NCI-H460 (cell line): ENCODE results near the gene RHBDD3. TPM values are rescaled to one million over a fixed set of nuclear protein-coding genes. Genes with fewer than 3 reads are reported as not detected.
A peak's percentile ranks its signal among the peaks of the same experiment; 100 is the strongest.
"Not testable (repeated sequence)": the region's sequence is repeated elsewhere in the genome, so short reads cannot be mapped to it uniquely, and the experiment has no call there.

Experiments
- DNase-seq: peaks from one replicate; pipeline ENCODE4 v3.0.0-alpha.2; 2016; ENCODE audit warnings: low read depth; ENCODE audit errors: extremely low read depth
- total RNA-seq: library from RNA; depleted of rRNA; stranded (reverse); fragments of >200 nt; shearing (Covaris generic); gene quantifications from 2 replicates; pipeline ENCODE4 v1.2.3, GENCODE V29; 2014

RHBDD3 gene
- total RNA-seq, 1 experiment from 2014 or later, result 21.6 TPM

- DNase-seq, result no peak
Measured at GRCh38 chr22:29253561-29254285, 14.1 kb downstream of the RHBDD3 start.

DNA sequence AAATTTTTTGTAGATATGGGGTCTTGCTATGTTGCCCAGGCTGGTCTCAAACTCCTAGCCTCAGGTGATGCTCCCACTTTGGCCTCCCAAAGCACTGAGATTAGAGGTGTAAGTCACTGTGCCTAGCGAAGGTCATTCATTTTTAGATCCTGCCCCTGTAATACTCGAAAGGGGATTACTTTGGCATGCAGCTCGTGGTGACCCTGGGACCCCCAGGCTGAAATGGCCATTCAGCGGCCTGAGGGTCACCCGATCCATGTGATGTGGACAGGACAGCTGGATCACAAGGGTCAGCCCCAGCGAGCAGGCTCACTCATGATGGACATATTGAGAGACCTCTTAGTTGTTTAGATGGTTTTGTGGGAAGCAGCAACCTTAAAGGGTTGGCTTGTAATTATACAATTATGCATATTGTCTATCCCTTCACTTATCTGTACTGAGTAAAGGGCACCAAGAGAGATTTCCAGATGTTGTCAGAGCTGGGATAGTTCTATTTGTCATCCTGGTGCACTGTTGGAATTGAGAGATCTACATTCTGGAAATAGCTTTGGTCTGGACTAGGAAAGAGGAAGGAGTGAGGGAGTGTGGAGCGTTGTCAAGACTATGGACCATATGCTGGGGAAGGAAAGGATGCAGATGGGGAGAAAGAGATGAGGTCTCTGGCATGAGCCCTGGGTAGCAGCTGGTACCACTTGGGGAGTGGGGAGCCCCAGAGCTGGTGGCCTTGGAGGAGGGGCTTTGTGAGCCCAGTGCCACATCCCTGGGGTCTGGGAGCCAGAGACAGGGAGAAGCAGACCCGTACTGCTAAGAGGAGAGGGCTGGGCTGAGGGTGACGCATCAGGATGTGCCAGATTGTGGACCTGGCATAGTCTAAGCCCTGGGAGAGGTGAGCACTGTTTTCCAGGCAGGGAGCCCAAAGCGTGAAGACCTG, 15.5 kb downstream of the RHBDD3 start:
- no peak for DNase-seq

GRCh38 chr22:29251265-29251664, 16.5 kb downstream of the RHBDD3 start:
- no peak for DNase-seq

GRCh38 chr22:29247891-29248290, 19.9 kb downstream of the RHBDD3 start:
- not testable (repeated sequence) for DNase-seq

DNA sequence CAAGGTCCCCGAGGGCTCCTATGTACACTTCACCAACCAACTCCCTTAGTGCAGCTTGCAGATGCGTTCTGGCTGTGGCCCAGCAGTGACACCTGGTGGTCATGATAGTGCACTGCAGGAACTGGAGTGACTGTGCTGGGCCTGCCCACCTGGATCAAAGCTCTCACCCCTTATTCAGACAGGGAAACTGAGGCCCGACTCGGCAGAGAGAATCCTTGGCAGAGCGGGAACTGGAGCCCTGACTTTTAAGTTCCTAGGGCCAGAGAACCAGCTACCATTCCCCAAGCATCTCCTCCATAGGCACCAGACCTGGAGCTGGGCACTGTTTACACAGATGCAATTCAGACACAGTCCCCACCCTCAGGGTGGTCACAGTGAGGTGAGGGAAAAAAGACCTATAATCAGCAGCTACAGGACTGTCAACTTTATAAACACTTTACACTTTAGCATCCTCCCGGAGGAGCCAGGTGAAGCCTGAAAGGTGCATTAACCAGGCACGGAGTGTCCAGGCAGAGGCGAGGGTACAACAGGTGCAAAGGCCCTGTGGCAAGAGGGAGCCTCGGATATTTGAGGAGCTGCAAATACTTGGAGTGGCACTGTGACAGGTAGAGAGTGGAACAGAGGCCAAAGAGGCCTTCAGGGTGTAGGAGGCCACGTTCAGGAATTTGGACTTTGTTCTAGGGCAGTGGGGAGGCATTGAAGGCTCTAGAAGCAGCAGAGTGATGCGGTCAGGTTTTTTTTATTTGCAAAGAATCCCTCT, 22.0 kb downstream of the RHBDD3 start:
- DNase-seq, result peak; percentile 47

DNA sequence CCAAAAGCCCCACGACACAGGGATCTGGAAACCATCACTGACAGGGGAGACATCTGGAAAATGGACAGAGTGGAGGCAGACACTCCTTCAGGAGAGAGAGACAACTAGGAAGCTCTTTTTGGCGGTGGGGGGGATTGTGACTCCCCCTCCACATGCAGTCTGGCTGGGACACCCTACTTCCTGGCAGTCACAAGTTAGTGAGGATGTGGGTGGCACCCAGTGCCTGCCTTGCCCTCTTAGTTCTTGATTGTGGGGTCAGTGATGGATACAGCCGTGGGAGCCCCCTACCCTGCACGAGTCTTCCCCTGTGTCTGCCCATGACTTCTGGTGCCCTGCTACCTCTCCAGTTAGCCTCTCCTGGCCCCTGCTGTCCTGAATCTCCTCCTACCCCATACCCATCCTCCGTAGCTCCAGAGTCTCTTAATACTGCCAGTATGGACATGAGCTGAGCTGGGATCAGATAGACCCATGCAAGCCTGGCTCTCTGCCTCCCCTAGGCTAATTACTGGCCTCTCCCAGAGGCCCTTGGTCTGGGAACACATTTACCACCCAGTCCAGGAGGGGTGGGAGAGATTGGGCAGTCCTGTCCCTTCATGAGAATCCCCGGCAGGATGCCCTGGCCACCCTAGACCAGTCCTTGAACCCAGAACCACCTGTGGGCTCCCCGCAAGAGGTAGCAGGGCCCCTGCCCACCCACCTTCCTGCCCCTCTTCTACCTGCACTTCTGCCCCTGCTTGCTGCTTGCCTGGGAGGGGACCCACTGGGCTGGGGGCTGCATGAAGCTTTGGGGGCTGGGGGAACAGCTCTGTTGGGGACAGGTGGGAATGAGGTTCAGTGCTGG, 22.8 kb downstream of the RHBDD3 start:
- DNase-seq, result no peak

GRCh38 chr22:29243874-29244446, 23.8 kb downstream of the RHBDD3 start:
- DNase-seq, result no peak

- DNase-seq, result not testable (repeated sequence)
Measured at GRCh38 chr22:29240481-29240880, 27.3 kb downstream of the RHBDD3 start.

DNA sequence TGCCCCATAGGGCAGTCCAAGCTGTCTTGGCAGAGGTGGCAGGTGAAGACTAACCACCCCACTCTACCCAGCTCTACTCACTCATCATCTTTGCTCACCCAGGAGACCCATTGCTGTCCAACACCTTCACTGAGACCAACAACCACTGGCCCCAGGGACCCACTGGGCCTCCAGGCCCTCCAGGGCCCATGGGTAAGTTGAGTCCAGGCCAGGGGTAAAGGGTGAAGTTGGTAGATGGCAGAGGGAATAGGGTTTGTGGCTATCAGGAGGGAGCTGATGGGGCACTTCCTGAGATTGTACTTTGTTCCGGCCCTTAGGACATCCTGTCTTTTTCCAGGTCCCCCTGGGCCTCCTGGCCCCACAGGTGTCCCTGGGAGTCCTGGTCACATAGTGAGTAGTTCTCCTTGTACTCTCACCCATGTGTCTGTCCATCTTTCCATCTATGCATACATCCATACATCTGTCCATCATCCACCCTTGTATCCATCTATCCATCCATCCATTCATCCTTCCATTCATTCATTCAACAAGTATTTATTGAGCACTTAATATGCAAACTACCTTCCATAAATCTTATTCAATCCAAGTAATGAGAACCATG, 34.4 kb downstream of the RHBDD3 start:
- DNase-seq, result no peak

DNA sequence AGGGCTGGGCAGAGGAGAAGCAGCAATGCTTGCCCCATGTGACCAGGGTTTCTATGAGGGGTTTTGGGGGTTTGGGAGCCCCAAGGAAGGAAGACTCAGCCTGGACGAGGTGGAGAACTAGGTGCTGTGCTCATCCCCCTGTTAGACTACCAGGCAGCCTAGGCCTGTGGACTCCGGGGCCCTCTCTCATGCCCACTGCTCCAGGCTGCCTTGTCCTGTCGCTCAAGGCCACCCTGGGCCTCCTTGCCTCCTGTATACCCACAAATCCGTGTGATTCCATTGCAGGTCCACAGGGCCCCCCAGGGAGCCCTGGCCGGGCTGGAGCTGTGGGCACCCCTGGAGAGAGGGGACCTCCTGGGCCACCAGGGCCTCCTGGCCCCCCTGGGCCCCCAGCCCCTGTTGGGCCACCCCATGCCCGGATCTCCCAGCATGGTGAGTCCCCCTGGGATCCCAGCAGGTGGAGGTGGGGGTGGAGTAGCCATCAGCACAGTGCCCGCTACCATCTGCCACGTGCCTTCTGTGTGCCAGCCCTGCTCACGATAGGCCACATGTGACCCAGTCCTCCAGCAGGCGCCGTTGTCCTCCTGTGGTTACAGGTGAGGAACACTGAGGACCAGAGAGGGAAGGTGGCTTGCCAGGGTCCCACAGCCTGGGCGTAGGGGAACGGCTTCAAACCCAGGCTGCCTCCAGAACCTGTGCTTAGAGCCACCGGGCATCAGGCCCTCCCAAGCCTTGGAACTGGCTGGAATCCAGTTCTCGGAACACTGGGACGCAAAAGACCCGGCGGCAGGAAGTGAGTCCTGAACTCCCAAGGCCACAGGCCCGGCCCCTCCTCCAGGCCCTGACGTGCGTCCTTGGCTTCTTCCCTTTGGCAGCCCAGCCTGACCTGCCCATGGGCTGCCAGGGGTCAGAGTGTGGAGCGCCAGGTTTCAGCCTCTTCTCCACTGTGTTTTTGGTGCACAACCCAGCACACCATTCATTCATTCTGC, 35.5 kb downstream of the RHBDD3 start:
- no peak for DNase-seq

DNA sequence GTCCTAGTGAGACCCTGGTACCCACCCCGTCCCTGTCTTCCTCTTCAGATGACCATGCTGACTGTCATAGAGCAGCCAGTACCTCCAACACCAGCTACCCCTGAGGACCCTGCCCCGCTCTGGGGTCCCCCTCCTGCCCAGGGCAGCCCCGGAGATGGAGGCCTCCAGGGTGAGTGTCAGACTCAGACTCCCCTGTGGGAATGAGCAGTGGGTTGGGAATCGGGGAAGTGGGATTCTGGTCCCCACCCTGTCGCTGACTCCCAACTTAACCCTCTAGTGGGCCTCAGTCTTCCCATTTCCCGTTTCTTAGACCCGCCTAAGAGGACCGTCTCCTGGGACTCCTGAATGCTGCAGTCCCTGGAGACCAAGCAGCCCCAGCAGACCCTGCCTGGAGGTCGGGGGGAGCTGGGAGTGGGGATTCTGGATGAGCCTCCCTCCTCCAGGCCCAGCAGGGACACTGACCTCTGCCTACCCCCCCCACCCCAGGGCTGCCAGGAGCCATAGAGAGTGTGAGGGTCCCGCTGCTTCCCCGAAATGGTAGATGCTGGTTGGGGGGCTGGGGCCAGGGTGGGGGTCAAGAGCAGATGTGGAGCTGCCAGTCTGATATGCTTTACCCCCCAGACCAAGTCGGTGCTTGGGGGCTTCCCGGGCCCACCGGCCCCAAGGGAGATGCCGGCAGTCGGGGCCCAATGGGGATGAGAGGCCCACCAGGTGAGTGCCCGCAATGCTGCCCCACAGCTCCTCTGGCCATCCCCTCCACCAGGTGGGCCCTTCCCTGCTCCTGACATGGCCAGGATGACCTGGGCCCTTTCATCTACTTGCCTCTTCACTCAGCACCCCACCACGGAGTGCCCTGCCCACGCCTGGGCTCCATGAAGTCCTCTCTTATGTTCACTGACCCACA, 36.6 kb downstream of the RHBDD3 start:
- DNase-seq, result no peak

DNA sequence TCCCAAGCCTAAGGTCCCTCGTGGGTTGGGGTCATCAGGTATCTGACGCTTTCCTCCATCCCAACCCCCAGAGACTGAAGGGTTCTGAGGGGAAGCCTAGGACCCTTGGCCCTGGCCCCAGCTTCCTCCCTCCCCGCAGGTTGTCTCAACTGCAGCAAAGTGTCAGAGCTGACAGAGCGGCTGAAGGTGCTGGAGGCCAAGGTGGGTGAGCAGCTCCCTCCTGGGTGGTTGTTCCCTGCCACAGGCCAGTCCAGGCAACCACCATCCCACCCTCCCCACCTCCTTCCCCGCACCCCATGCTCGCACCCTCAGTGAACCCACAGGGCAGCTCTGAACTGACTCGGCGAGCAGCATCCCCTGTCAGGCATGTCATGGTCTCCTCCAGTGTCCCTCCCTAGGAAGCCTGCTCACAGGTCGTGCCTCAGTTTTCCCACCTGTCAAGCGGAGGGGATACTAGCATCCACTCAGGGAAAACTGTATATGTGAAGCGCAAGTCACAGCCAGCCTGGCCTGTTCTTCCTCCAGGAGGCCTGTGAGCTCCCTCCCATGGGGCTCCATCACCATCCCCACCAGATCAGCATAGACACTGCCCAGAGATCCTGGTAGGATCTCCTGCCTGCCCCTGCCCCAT, 41.3 kb downstream of the RHBDD3 start:
- no peak for DNase-seq

- no peak for DNase-seq
Measured at GRCh38 chr22:29225422-29226090, 42.2 kb downstream of the RHBDD3 start.

DNA sequence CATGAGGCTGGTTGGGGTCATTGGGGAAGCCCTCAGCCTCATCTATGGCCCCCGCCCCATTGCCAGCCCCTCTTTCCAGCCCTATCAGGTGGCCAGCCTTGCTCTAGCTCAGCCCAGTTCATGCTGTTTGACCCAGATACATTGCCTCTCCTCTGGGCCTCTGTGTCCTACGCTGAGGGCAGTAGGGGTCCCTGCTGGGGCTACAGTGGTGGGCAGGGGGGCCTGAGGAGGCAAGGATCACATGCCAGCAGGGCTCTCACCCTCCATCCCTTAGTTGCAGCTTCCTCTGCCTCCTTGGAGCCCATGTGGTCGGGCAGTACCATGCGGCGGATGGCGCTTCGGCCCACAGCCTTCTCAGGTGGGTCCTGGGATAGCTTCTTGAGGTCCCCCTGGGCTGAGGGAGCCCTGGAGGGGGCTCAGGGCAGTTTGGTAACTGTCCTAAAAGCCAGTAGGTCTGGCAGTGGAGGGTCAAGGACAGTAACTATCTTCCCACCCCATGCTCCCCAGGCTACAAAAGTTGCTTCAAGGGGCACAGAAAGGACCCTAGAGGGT, 42.8 kb downstream of the RHBDD3 start:
- DNase-seq, result no peak

- DNase-seq, result no peak
Measured at GRCh38 chr22:29224121-29224858, 43.5 kb downstream of the RHBDD3 start.
